SK-N-SH (cell line): Measurements from ENCODE around the gene ALDH5A1. TPM values are rescaled to one million over a fixed set of nuclear protein-coding genes. Genes with fewer than 3 reads are reported as not detected.

Experiments
- CTCF ChIA-PET: fragments of 300-600, 350-600 bp; formaldehyde crosslinking; extraction: SDS; loops from one replicate; lab custom pipeline; 2021; lab: Yijun Ruan, JAX
- POLR2A ChIA-PET: fragments of 350-600 bp; sonication (Branson Sonifier 250); formaldehyde crosslinking; extraction: SDS; loops from one replicate; lab custom pipeline; 2020; ENCODE audit warnings: antibody characterized with exemption, inconsistent platforms; lab: Yijun Ruan, JAX
- DNase-seq: peaks from one replicate; pipeline ENCODE4 v3.0.0; 2012
- H2AFZ ChIP-seq: fragments of 200-600 bp; sonication (generic); 2 replicates; pipeline ENCODE4 v1.8.1; 2016; ENCODE audit warnings: antibody characterized with exemption, mild to moderate bottlenecking, low read depth
- H3F3A ChIP-seq: fragments of 200-600 bp; sonication (generic); replicated peaks from 2 replicates; pipeline ENCODE3; 2016; ENCODE audit warnings: antibody characterized with exemption, mild to moderate bottlenecking; ENCODE audit not compliant: insufficient read depth
- H3K27ac ChIP-seq, 2 experiments: fragments of 200-500 bp in 1 of 2; fragments of 200-600 bp in 1 of 2; sonication (Bioruptor generic) in 1 of 2; sonication (generic), shearing (Covaris generic) in 1 of 2; 2 replicates each; pipeline versions ENCODE4 v1.5.1 to v1.6.1; 2014 to 2016; ENCODE audit warnings: low read depth in 2 of 2, inconsistent platforms in 1 of 2, low read length in 1 of 2, mild to moderate bottlenecking in 1 of 2, mixed read lengths in 1 of 2
- H3K27me3 ChIP-seq: fragments of 200-600 bp; sonication (generic), shearing (Covaris generic); 2 replicates; pipeline ENCODE4 v1.6.1; 2016; ENCODE audit warnings: mixed run types; ENCODE audit not compliant: insufficient read depth
- H3K36me3 ChIP-seq, 2 experiments: fragments of 200-500 bp in 1 of 2; fragments of 200-600 bp in 1 of 2; sonication (Bioruptor generic) in 1 of 2; sonication (generic) in 1 of 2; replicated peaks in 1 of 2; 2 replicates each; pipeline versions ENCODE3 to v1.5.1; 2014 to 2016; ENCODE audit warnings: low read length in 1 of 2, mild to moderate bottlenecking in 1 of 2; ENCODE audit not compliant: insufficient read depth in 2 of 2, control insufficient read depth in 1 of 2
- H3K4me1 ChIP-seq, 2 experiments: fragments of 200-500 bp in 1 of 2; fragments of 200-600 bp in 1 of 2; sonication (Bioruptor generic) in 1 of 2; sonication (generic), shearing (Covaris generic) in 1 of 2; 2 replicates each; pipeline versions ENCODE4 v1.5.1 to v1.6.1; 2014 to 2016; ENCODE audit warnings: low read depth in 1 of 2, low read length in 1 of 2, mixed run types in 1 of 2; ENCODE audit not compliant: insufficient read depth in 2 of 2, control insufficient read depth in 1 of 2
- H3K4me2 ChIP-seq: fragments of 200-600 bp; sonication (generic), shearing (Covaris generic); 2 replicates; pipeline ENCODE4 v1.6.1; 2017; ENCODE audit warnings: mixed run types
- H3K4me3 ChIP-seq, 2 experiments: fragments of 200-500 bp in 1 of 2; fragments of 200-600 bp in 1 of 2; sonication (Bioruptor generic) in 1 of 2; sonication (generic), shearing (Covaris generic) in 1 of 2; 2 replicates each; pipeline versions ENCODE4 v1.5.1 to v1.8.1; 2014 to 2016; ENCODE audit warnings: low read depth in 2 of 2, inconsistent platforms in 1 of 2, low read length in 1 of 2, mild to moderate bottlenecking in 1 of 2, mixed read lengths in 1 of 2, moderate library complexity in 1 of 2
- H3K79me2 ChIP-seq: fragments of 200-600 bp; sonication (generic); 2 replicates; pipeline ENCODE4 v1.8.1; 2017; ENCODE audit warnings: mild to moderate bottlenecking; ENCODE audit not compliant: insufficient read depth
- H3K9ac ChIP-seq: fragments of 200-600 bp; sonication (generic); 2 replicates; pipeline ENCODE4 v1.6.1; 2017; ENCODE audit warnings: mixed run types
- H3K9me2 ChIP-seq: fragments of 200-600 bp; sonication (generic); 2 replicates; pipeline ENCODE4 v1.6.1; 2017; ENCODE audit warnings: mixed run types
- H3K9me3 ChIP-seq: fragments of 200-600 bp; sonication (generic); 2 replicates; pipeline ENCODE4 v1.6.1; 2017; ENCODE audit warnings: mixed run types, mild to moderate bottlenecking, moderate library complexity
- H4K20me1 ChIP-seq: fragments of 200-600 bp; sonication (generic); 2 replicates; pipeline ENCODE4 v1.6.1; 2017; ENCODE audit warnings: mild to moderate bottlenecking, mixed run types; ENCODE audit not compliant: insufficient read depth
- ELF1 ChIP-seq: IDR thresholded peaks from 2 replicates; pipeline ENCODE4 v1.4.0; 2012
- EZH2phosphoT487 ChIP-seq: fragments of 200-600 bp; sonication (generic); IDR thresholded peaks from 2 replicates; pipeline ENCODE4 v1.6.1; 2017; ENCODE audit warnings: low read depth, mixed run types, mild to moderate bottlenecking, antibody characterized with exemption, moderate library complexity, borderline replicate concordance
- FOXJ3 ChIP-seq: sonication (generic); formaldehyde crosslinking; IDR thresholded peaks from 2 replicates; pipeline ENCODE4 v1.5.1; 2020; ENCODE audit warnings: mild to moderate bottlenecking, missing genetic modification reagents
- GABPA ChIP-seq: IDR thresholded peaks from 2 replicates; pipeline ENCODE4 v1.4.0; 2012; ENCODE audit warnings: low read depth, mild to moderate bottlenecking
- GATA2 ChIP-seq: sonication (generic); formaldehyde crosslinking; IDR thresholded peaks from 2 replicates; pipeline ENCODE4 v1.5.0; 2020; ENCODE audit warnings: mild to moderate bottlenecking, missing genetic modification reagents
- JUND ChIP-seq: IDR thresholded peaks from 2 replicates; pipeline ENCODE4 v1.4.0; 2012
- NFIC ChIP-seq: IDR thresholded peaks from 2 replicates; pipeline ENCODE4 v1.4.0; 2012; ENCODE audit warnings: borderline replicate concordance
- POLR2AphosphoS5 ChIP-seq: IDR thresholded peaks from 2 replicates; pipeline ENCODE4 v1.6.1; 2012; ENCODE audit warnings: low read depth, low read length
- RCOR1 ChIP-seq: fragments of 150-350 bp; IDR thresholded peaks from 2 replicates; pipeline ENCODE4 v1.6.1; 2017; ENCODE audit warnings: antibody characterized with exemption, low read length
- RFX5 ChIP-seq: IDR thresholded peaks from 2 replicates; pipeline ENCODE4 v1.6.1; 2012; ENCODE audit warnings: mild to moderate bottlenecking, improper control_type of control experiment, low read length
- SMC3 ChIP-seq: IDR thresholded peaks from 2 replicates; pipeline ENCODE4 v1.6.1; 2012; ENCODE audit warnings: low read depth, low read length, improper control_type of control experiment
- YY1 ChIP-seq: IDR thresholded peaks from 2 replicates; pipeline ENCODE4 v1.4.0; 2012; ENCODE audit warnings: low read depth, mild to moderate bottlenecking
- WGBS: methylation state at CpG from one replicate; pipeline ENCODE4 v1.1.6; 2017; ENCODE audit warnings: low lambda C conversion rate; 5-methylcytosine and 5-hydroxymethylcytosine counted together
- polyA plus RNA-seq, 3 experiments: library from polyadenylated mRNA; depleted of rRNA; stranded (reverse); fragments of >200 nt; gene quantifications; 2 replicates each; pipeline ENCODE4 v1.2.3, GENCODE V29; 2012
- TF ChIP-seq, protein P1 (sequence below): IDR thresholded peaks from 2 replicates; pipeline ENCODE4 v1.4.0; 2012; ENCODE audit warnings: low read depth
- TF ChIP-seq, protein P2 (sequence below): fragments of 150-350 bp; IDR thresholded peaks from 2 replicates; pipeline ENCODE4 v1.6.1; 2017; ENCODE audit warnings: antibody characterized with exemption, low read length, low read depth, borderline replicate concordance

ALDH5A1 gene
- polyA plus RNA-seq, 1 of the 3 experiments (the other 2 are of a cell fraction) = 3.0 TPM

DNA sequence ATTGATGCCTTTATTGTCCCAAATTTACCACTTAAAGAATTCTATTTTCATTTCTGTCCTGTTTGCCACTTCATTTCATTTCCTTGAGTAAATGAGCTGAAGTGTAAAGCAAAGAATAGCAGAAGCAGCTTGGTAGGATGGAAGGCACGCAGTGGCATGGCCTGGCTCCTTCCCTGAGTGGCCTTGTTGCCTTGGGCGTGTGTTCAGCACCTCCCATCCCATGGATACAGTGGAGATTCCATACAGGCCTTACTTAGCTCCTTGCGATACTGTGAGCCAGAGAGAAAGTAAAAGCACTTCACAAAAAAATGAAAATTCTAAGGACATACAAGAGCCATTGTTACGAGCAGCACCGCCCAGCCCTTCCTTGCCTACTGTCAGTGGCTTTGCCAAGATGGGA lies 39.6 kb downstream of the ALDH5A1 start:
- WGBS = 92% methylated on average over 5 of the region's 5 CpGs
- Histone ChIP-seq H3K9me2 (no peaks in the 10 kb centered on the region), H3K9me3 (no peaks in the 10 kb centered on the region), H3F3A (peaks cover 3% of the 10 kb centered on the region), H3K9ac (no peak overlapping the region), H2AFZ (no peak overlapping the region), H3K4me2 (no peak overlapping the region), H3K4me3 (no peak overlapping the region), H3K4me1 (peaks cover 5 to 14% of the 10 kb centered on the region in 2 experiments; a peak in 3 of 4 replicates), H4K20me1 (no peaks in the 10 kb centered on the region), H3K27me3 (no peaks in the 10 kb centered on the region), H3K27ac (no peak overlapping the region), H3K79me2 (no peaks in the 10 kb centered on the region), H3K36me3 (peaks cover 0 to 4% of the 10 kb centered on the region in 2 experiments)
- no peak for TF ChIP-seq GABPA
- TF ChIP-seq POLR2AphosphoS5 = no peak
- no peak for TF ChIP-seq RCOR1
- TF ChIP-seq JUND = no peak
- no peak for TF ChIP-seq SMC3
- no peak for TF ChIP-seq GATA2 (CRISPR knock-in tag)
- DNase-seq = no peak
- POLR2A ChIA-PET = no interaction called here
- CTCF ChIA-PET = interaction anchor here (1.4 to 1.9 kb wide), 2 partner anchors 47 to 50 kb away, joined by 3 to 5 read pairs; no protein-coding TSS in a partner anchor

DNA sequence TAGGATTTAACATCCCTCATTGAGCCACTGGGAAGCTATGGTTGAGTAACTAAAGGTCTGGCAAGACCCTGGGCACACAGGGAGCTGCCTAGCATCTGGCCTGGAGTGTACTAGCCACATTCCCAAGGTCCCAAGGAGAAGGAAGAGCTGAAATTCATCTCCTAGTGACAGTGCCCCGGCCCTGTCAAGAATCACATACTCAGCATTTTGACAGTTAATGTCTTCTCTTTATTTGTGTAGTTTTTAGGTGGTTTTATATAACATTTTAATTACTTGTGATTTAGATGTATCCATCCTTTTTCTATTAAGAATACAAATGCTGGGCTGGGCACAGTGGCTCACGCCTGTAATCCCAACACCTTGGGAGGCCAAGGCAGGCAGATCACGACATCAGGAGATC lies 40.4 kb downstream of the ALDH5A1 start:
- H3K36me3 ChIP-seq = peaks cover 0 to 4% of the 10 kb centered on the region in 2 experiments
- peaks cover 3% of the 10 kb centered on the region for H3F3A ChIP-seq
- H3K4me2 ChIP-seq = no peak overlapping the region
- H3K9me2 ChIP-seq = no peaks in the 10 kb centered on the region
- no peak for DNase-seq
- H3K9me3 ChIP-seq = no peaks in the 10 kb centered on the region
- ChIA-PET POLR2A (no interaction called here), CTCF (interaction anchor here (0.9 to 1.9 kb wide), 4 partner anchors 12 to 49 kb away, joined by 3 to 6 read pairs (median 4); partner anchors contain the start of gene ALDH5A1)
- H4K20me1 ChIP-seq = no peaks in the 10 kb centered on the region
- no peak overlapping the region for H3K9ac ChIP-seq
- peaks cover 5 to 14% of the 10 kb centered on the region in 2 experiments; a peak in 3 of 4 replicates for H3K4me1 ChIP-seq
- TF ChIP-seq FOXJ3 (CRISPR knock-in tag) = no peak
- TF ChIP-seq ELF1 = no peak
- TF ChIP-seq RFX5 = no peak
- TF ChIP-seq, protein P1, sequence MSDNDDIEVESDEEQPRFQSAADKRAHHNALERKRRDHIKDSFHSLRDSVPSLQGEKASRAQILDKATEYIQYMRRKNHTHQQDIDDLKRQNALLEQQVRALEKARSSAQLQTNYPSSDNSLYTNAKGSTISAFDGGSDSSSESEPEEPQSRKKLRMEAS = no peak
- TF ChIP-seq GATA2 (CRISPR knock-in tag) = no peak
- no peak for TF ChIP-seq NFIC
- TF ChIP-seq EZH2phosphoT487 = no peak
- TF ChIP-seq YY1 = no peak
- TF ChIP-seq, protein P2, sequence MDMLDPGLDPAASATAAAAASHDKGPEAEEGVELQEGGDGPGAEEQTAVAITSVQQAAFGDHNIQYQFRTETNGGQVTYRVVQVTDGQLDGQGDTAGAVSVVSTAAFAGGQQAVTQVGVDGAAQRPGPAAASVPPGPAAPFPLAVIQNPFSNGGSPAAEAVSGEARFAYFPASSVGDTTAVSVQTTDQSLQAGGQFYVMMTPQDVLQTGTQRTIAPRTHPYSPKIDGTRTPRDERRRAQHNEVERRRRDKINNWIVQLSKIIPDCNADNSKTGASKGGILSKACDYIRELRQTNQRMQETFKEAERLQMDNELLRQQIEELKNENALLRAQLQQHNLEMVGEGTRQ = no peak
- TF ChIP-seq POLR2AphosphoS5 = no peak
- no peak overlapping the region for H2AFZ ChIP-seq
- no peaks in the 10 kb centered on the region for H3K27me3 ChIP-seq
- H3K79me2 ChIP-seq = no peaks in the 10 kb centered on the region
- H3K27ac ChIP-seq = no peak overlapping the region
- 88% methylated on average over 3 of the region's 3 CpGs for WGBS
- no peak overlapping the region for H3K4me3 ChIP-seq
